B cell (primary cell): ENCODE measurements around the gene BRINP2. TPM values are rescaled to one million over a fixed set of nuclear protein-coding genes. Genes with fewer than 3 reads are reported as not detected.

Experiments used
- ATAC-seq: fragments of 200-7000 bp; cut with Tn5 transposase; one replicate; pipeline ENCODE4 v1.10.0; 2021; ENCODE audit warnings: low read depth, mild to moderate bottlenecking, moderate number of reproducible peaks, moderate library complexity
- CTCF ChIA-PET: fragments of 350-600 bp; sonication (Branson Sonifier 250); formaldehyde crosslinking; loops from one replicate; lab custom pipeline; 2021; ENCODE audit warnings: antibody characterized with exemption, inconsistent platforms; lab: Charles Lee
- POLR2A ChIA-PET: fragments of 350-600 bp; sonication (Branson Sonifier 250); formaldehyde crosslinking; loops from one replicate; lab custom pipeline; 2021; ENCODE audit warnings: antibody characterized with exemption; lab: Charles Lee
- DNase-seq: peaks from one replicate; pipeline ENCODE4 v3.0.0; 2013
- H2AFZ ChIP-seq: 2 replicates; pipeline ENCODE4 v1.6.1; 2012; ENCODE audit warnings: mild to moderate bottlenecking, low read depth, low read length; ENCODE audit not compliant: insufficient read depth, poor library complexity, severe bottlenecking
- H3K27ac ChIP-seq, 2 donors: 1 replicate in 1 of 2; 2 replicates in 1 of 2; pipeline ENCODE4 v1.5.1; 2012 to 2013; ENCODE audit warnings: low read length in 2 of 2, mild to moderate bottlenecking in 2 of 2, moderate library complexity in 1 of 2
- H3K27me3 ChIP-seq, 4 experiments: fragments of 200-600 bp in 1 of 4; sonication (generic) in 1 of 4; replicated peaks in 1 of 4; 1 replicate in 2 of 4; 2 replicates in 2 of 4; pipeline versions ENCODE4 v1.6.1 to v1.7.0; 2013 to 2016; ENCODE audit warnings: low read length in 3 of 4, mild to moderate bottlenecking in 2 of 4, mixed read lengths in 1 of 4, moderate library complexity in 1 of 4; ENCODE audit not compliant: insufficient read depth in 4 of 4, control insufficient read depth in 3 of 4; ENCODE audit errors: control extremely low read depth in 1 of 4
- H3K36me3 ChIP-seq, 2 experiments: replicated peaks in 1 of 2; 1 replicate in 1 of 2; 2 replicates in 1 of 2; pipeline versions ENCODE4 v1.6.1 to v1.7.1; 2013; ENCODE audit warnings: low read length in 1 of 2; ENCODE audit not compliant: insufficient read depth in 2 of 2, control insufficient read depth in 1 of 2; ENCODE audit errors: control extremely low read depth in 1 of 2, extremely low read depth in 1 of 2
- H3K4me1 ChIP-seq, 2 donors: fragments of 200-600 bp in 1 of 2; sonication (generic) in 1 of 2; 1 replicate in 1 of 2; 2 replicates in 1 of 2; pipeline versions ENCODE4 v1.5.1 to v1.6.1; 2013 to 2017; ENCODE audit warnings: low read length in 2 of 2; ENCODE audit not compliant: control insufficient read depth in 2 of 2, insufficient read depth in 2 of 2
- H3K4me2 ChIP-seq: replicated peaks from 2 replicates; pipeline ENCODE3; 2012; ENCODE audit warnings: mild to moderate bottlenecking, low read depth, low read length; ENCODE audit not compliant: poor library complexity, severe bottlenecking
- H3K4me3 ChIP-seq, 5 experiments: fragments of 200-600 bp in 1 of 5; sonication (generic) in 1 of 5; 1 replicate in 3 of 5; 2 replicates in 2 of 5; pipeline versions ENCODE4 v1.5.1 to v1.7.0; 2011 to 2016; ENCODE audit warnings: low read length in 4 of 5, mild to moderate bottlenecking in 4 of 5, low read depth in 2 of 5, control low read depth in 1 of 5, moderate library complexity in 1 of 5; ENCODE audit not compliant: insufficient read depth in 1 of 5; ENCODE audit errors: control extremely low read depth in 1 of 5, extremely low read depth in 1 of 5
- H3K79me2 ChIP-seq: fragments of 200-600 bp; sonication (generic); one replicate; pipeline ENCODE4 v1.6.0; 2016; ENCODE audit warnings: low read length; ENCODE audit not compliant: control insufficient read depth, insufficient read depth
- H3K9ac ChIP-seq: fragments of 200-600 bp; sonication (generic); 2 replicates; pipeline ENCODE4 v1.6.1; 2017; ENCODE audit warnings: mild to moderate bottlenecking, low read length, moderate library complexity
- H3K9me3 ChIP-seq, 3 donors: one replicate each; pipeline versions ENCODE4 v1.6.1 to v1.7.1; 2013; ENCODE audit warnings: low read length in 2 of 3; ENCODE audit not compliant: control insufficient read depth in 2 of 3, insufficient read depth in 1 of 3; ENCODE audit errors: control extremely low read depth in 1 of 3
- H4K20me1 ChIP-seq: 2 replicates; pipeline ENCODE4 v1.6.0; 2012; ENCODE audit warnings: mild to moderate bottlenecking, low read length; ENCODE audit not compliant: insufficient read depth, control insufficient read depth, poor library complexity, severe bottlenecking
- H3K27ac Mint-ChIP-seq: one replicate; pipeline ENCODE4 v1.8.0; 2021; ENCODE audit warnings: mixed read lengths
- H3K27me3 Mint-ChIP-seq: one replicate; pipeline ENCODE4 v1.8.0; 2021; ENCODE audit warnings: mixed read lengths
- H3K4me1 Mint-ChIP-seq: one replicate; pipeline ENCODE4 v1.8.0; 2021; ENCODE audit warnings: mixed read lengths
- H3K4me3 Mint-ChIP-seq: one replicate; pipeline ENCODE4 v1.8.0; 2021; ENCODE audit warnings: mixed read lengths
- H3K9me3 Mint-ChIP-seq: one replicate; pipeline ENCODE4 v1.8.0; 2022; ENCODE audit warnings: mixed read lengths; ENCODE audit not compliant: insufficient read depth
- EZH2 ChIP-seq: IDR thresholded peaks from 2 replicates; pipeline ENCODE4 v1.6.1; 2012; ENCODE audit warnings: borderline replicate concordance, low read depth, mild to moderate bottlenecking, moderate library complexity, low read length; ENCODE audit not compliant: insufficient read depth, poor library complexity, severe bottlenecking
- WGBS: methylation state at CpG from one replicate; pipeline ENCODE4 v1.1.5; 2013; ENCODE audit warnings: missing lambda C conversion rate; ENCODE audit not compliant: insufficient coverage; 5-methylcytosine and 5-hydroxymethylcytosine counted together
- intact Hi-C: fragments of 100-400 bp; cut with micrococcal nuclease; formaldehyde crosslinking; loops from one replicate; pipeline ENCODE4 v1.10.0; 2022
- polyA plus RNA-seq: library from polyadenylated mRNA; depleted of rRNA; stranded (reverse); fragments of >200 nt; gene quantifications from 2 replicates; pipeline ENCODE4 v1.2.3, GENCODE V29; 2012
- total RNA-seq, 2 donors: library from RNA; stranded (reverse); fragments of 120-200 nt in 1 of 2; gene quantifications; 1 replicate in 1 of 2; 2 replicates in 1 of 2; pipeline versions ENCODE4 v1.2.3 to v1.2.4, GENCODE V29; 2013 to 2022
- TF ChIP-seq, protein P1 (sequence below): fragments of 200-600 bp; IDR thresholded peaks from one replicate; pipeline ENCODE4 v1.8.0; 2022; ENCODE audit warnings: antibody characterized with exemption, mild to moderate bottlenecking

The BRINP2 gene
- total and polyA plus RNA-seq, 2 donors (not counting 1 experiment from before 2014, with no cell fraction given), result not detected

- Mint-ChIP-seq H3K9me3 (peaks cover 1% of the 10 kb centered on the region), H3K27ac (no peak overlapping the region), H3K4me3 (no peak overlapping the region), H3K27me3 (no peaks in the 10 kb centered on the region), H3K4me1 (no peaks in the 10 kb centered on the region)
- Histone ChIP-seq H2AFZ (no peak overlapping the region), H3K4me3 (no peak overlapping the region), H3K27me3 (no peaks in the 10 kb centered on the region), H3K9me3 (peaks cover 0 to 10% (median 0%) of the 10 kb centered on the region in 3 donors), H3K27ac (no peak overlapping the region), H3K4me1 (no peaks in the 10 kb centered on the region), H4K20me1 (no peaks in the 10 kb centered on the region), H3K79me2 (no peaks in the 10 kb centered on the region), H3K4me2 (no peak overlapping the region), H3K36me3 (no peaks in the 10 kb centered on the region), H3K9ac (no peak overlapping the region)
- intact Hi-C loops, result no loop called here
- DNase-seq (no peak), ATAC-seq (no peak)
- ChIA-PET POLR2A (no interaction called here), CTCF (no interaction called here)
- 86% methylated on average over 3 of the region's 5 CpGs for whole genome bisulfite sequencing
- TF ChIP-seq, protein P1, sequence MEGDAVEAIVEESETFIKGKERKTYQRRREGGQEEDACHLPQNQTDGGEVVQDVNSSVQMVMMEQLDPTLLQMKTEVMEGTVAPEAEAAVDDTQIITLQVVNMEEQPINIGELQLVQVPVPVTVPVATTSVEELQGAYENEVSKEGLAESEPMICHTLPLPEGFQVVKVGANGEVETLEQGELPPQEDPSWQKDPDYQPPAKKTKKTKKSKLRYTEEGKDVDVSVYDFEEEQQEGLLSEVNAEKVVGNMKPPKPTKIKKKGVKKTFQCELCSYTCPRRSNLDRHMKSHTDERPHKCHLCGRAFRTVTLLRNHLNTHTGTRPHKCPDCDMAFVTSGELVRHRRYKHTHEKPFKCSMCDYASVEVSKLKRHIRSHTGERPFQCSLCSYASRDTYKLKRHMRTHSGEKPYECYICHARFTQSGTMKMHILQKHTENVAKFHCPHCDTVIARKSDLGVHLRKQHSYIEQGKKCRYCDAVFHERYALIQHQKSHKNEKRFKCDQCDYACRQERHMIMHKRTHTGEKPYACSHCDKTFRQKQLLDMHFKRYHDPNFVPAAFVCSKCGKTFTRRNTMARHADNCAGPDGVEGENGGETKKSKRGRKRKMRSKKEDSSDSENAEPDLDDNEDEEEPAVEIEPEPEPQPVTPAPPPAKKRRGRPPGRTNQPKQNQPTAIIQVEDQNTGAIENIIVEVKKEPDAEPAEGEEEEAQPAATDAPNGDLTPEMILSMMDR, result no peak
- no peak for TF ChIP-seq EZH2
These were observed 111.1 kb downstream of the BRINP2 start for GRCh38 chr1:177281901-177282300.

DNA sequence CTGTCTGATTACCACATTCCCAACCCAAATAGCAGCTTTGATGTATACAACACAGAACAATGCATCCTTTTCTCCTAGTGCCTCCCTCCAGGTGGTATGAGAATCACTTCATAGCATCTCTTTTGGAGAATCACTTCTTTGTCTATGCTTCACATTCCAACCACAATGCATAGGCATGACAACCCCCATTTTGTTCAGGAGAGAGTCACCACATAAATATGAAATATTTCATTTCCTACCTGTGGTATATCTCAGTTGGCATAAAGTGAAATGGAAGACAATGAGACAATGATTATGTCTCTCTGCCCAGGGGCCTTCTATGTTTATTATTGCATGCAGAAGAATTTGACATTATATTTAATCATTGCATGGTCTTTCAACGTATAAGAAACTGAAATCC is 112.2 kb downstream of the BRINP2 start:
- H3K27ac Mint-ChIP-seq, result no peak overlapping the region
- ChIA-PET POLR2A (no interaction called here), CTCF (no interaction called here)
- no peak overlapping the region for H3K4me2 ChIP-seq
- no peaks in the 10 kb centered on the region for H3K4me1 Mint-ChIP-seq
- no peaks in the 10 kb centered on the region for H3K27me3 ChIP-seq
- no peak overlapping the region for H3K4me3 Mint-ChIP-seq
- ATAC-seq, result no peak
- H3K27ac ChIP-seq, result no peak overlapping the region
- peaks cover 1% of the 10 kb centered on the region for H3K9me3 Mint-ChIP-seq
- peaks cover 0 to 10% (median 0%) of the 10 kb centered on the region in 3 donors for H3K9me3 ChIP-seq
- no peaks in the 10 kb centered on the region for H4K20me1 ChIP-seq
- H3K36me3 ChIP-seq, result no peaks in the 10 kb centered on the region
- no CpG with 5 or more reads among the region's 1 CpG for WGBS
- no peaks in the 10 kb centered on the region for H3K27me3 Mint-ChIP-seq
- H2AFZ ChIP-seq, result no peak overlapping the region
- intact Hi-C loops, result no loop called here
- no peak for DNase-seq
- TF ChIP-seq, protein P1, result no peak
- no peak for TF ChIP-seq EZH2
- H3K9ac ChIP-seq, result no peak overlapping the region
- H3K4me3 ChIP-seq, result no peak overlapping the region
- H3K79me2 ChIP-seq, result no peaks in the 10 kb centered on the region
- H3K4me1 ChIP-seq, result no peaks in the 10 kb centered on the region
